GM19193 (cell line): ENCODE results near the gene PGRMC1.

Experiments
- POLR2A ChIP-seq: IDR thresholded peaks from 4 replicates; pipeline ENCODE4 v1.6.1; 2011; ENCODE audit not compliant: insufficient read depth, insufficient read length; ENCODE audit errors: extremely low read depth

The PGRMC1 gene

GRCh38 chrX:119228512-119229252, 7.4 kb upstream of the PGRMC1 start:
- TF ChIP-seq POLR2A, result no peak

GRCh38 chrX:119229253-119229615, 6.9 kb upstream of the PGRMC1 start:
- TF ChIP-seq POLR2A, result no peak

DNA sequence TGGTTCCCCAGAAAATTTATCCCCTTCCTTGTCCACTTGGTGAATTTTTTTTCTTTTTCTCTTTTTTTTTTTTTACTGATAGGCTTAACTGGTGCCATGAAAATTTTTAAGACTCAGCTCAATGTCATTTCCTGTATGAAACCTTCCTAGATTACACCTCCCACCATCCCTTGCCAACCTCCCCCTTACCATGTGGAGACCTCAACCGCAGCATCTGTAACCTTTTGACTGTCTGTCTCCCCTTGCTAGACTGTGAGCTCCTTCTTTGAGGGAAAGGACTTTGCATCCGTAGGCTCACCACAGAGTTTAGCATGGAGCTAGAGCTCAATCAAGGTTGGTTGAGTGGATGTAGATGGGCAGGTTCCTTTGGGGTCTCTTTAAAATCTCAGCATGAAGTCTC, 5.2 kb upstream of the PGRMC1 start:
- TF ChIP-seq POLR2A, result no peak

DNA sequence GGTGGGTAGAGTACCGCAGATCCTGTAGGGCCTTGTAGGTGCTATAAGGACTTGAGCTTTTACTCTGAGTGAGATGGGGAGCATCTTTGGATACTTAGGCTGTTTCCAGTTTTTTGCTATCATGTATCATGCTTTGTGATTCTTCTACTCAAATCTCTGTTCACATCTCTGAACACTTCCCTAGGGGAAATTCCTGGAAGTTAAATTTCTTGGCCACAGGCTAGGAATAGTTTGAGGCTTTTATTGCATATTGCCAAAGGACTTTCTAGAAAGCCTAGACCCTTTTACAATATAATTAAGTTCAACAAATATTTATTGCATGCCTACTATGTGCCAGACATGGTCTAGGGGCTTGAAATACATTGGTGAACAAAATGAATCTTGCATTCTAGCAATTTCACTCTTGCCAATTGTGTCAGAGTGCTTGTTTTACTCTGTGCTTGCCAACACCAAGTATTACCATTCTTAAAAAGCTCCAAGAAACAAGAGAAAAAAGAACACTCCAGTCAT, 4.1 kb upstream of the PGRMC1 start:
- no peak for TF ChIP-seq POLR2A

DNA sequence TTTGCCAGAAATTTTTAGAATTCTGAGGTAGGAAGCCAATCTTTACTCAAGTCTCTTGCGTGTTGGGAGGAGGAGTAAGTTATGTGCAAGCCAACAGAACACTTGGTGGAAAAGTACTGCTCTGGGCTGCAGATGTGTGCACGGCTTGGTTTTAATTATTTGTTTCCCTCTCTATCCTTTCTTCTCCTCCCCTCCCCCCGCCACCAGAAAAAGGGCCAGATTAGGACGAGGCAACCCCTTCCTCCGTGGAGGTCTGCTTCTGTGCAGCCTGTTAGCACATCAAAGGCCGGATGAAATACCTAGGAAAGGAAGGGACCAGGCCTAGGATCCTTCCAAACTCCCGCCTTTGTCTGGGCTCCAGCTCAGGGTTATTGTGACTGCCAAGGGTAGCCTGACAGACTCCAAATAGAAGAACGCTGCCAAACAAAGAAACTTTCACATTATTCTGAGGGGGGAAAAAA, 1.0 kb upstream of the PGRMC1 start:
- TF ChIP-seq POLR2A, result no peak

DNA sequence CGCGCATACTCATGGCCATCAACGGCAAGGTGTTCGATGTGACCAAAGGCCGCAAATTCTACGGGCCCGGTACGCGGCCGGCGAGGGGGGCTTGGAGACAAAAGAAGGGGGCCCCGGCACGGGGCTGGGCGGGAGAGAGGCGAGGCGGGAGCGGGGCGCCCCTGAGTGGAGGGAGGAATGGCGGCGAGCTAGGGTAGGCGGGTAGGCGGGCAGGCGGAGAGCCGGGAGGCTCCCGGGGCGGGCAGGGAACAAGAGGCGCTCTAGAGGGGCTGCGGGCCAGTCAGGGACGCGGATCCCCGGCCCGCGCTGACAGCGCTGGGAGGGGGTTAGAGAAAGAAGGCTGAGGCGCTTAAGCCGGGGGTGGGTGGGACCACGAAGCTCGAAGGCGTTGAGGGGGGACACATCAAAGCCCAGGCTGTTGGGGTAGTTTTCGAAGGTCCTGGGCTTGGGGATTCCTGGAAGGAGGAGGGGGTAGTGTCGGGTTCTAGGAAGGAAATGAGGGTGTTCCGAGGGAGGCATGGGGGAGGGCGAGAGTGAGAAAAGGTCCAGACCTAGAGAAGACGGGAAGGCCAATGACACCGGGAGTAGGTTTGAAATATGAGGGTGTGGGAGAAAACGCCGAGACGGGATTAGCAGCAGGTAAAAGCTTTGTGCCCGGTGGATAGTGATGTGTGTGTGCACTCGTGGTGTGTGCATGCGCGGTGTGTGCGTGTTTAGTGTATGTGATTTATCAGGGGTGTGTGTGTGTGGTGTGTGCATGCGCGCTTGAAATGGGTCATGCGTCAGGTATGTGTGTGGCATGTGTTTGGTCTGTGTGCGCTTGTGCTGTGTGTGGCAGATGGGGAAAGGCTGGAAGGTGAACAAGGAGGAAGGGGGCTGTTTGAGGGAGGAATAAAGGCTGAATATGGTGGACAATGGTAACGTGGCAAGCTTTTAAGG, 807 bp downstream of the PGRMC1 start:
- TF ChIP-seq POLR2A, result no peak

- no peak for TF ChIP-seq POLR2A
Observed at GRCh38 chrX:119237562-119237942, 1.5 kb downstream of the PGRMC1 start.

GRCh38 chrX:119238557-119238956, 2.5 kb downstream of the PGRMC1 start:
- TF ChIP-seq POLR2A, result no peak

DNA sequence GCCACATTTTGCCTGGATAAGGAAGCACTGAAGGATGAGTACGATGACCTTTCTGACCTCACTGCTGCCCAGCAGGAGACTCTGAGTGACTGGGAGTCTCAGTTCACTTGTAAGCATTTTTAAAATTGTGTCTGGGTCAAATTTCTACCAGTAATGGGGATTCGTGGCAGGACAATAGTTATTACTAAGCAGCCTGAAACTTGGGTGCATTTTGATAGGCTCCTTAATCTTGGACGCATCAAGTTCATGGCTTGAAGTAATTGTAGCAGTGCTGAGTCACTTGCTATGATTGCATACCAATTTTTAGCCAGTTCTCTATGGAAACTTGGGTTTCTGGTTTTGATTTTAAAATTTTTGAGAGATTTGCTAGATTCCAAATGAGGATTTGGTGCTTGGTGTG, 4.3 kb downstream of the PGRMC1 start:
- no peak for TF ChIP-seq POLR2A

- TF ChIP-seq POLR2A, result no peak
Observed at GRCh38 chrX:119247702-119248101, 11.6 kb downstream of the PGRMC1 start.

DNA sequence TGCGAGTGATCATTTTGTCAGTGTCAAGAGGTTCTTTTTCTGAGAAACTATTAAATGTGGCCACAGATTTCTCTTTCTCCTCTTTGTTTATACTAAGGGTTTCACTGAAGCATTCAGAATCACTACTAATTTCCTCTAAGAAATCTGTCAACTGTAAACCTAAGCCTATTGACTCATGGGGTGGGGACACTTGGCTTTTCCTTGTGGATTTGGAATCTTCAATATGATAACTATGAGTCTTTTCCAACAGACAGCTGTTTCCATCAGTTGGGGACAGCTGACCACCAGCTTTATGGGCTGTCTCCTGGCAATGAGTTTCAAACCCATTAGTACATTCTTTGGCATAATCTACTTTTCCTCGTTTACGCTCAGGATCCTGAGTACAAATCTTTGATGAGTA, 13.8 kb downstream of the PGRMC1 start:
- no peak for TF ChIP-seq POLR2A

- TF ChIP-seq POLR2A, result no peak
Observed at GRCh38 chrX:119251386-119251785, 15.3 kb downstream of the PGRMC1 start.

GRCh38 chrX:119252716-119253115, 16.6 kb downstream of the PGRMC1 start:
- no peak for TF ChIP-seq POLR2A

GRCh38 chrX:119266364-119266995, 30.4 kb downstream of the PGRMC1 start:
- no peak for TF ChIP-seq POLR2A

- no peak for TF ChIP-seq POLR2A
Observed at GRCh38 chrX:119272882-119273419, 36.9 kb downstream of the PGRMC1 start.
